Eye (tissue), 1 donor: ENCODE results near the gene SGCA.

Source experiments
- DNase-seq: peaks from one replicate; pipeline ENCODE4 v3.0.0-alpha.2; 2015

The SGCA gene

DNA sequence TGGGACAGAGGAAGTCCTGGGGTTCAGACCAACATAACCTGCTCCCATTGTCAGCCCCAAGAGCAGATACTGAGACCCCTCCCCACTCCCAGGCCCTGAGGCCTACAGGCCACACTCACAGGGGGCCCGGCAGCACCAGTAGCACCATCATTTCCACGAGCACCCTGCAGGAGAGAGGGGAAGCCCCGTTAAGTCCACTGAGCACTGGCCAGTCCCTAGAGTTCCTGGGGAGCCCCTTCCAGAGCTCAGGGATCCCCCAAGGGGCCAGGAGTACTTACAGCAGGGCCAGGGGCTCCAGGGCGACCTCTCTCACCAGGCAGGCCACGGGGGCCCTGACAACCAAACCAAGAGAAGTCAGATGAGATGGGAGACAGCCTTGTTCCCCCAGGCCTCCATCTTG lies 30.2 kb downstream of the SGCA start:
- DNase-seq: no peak

DNA sequence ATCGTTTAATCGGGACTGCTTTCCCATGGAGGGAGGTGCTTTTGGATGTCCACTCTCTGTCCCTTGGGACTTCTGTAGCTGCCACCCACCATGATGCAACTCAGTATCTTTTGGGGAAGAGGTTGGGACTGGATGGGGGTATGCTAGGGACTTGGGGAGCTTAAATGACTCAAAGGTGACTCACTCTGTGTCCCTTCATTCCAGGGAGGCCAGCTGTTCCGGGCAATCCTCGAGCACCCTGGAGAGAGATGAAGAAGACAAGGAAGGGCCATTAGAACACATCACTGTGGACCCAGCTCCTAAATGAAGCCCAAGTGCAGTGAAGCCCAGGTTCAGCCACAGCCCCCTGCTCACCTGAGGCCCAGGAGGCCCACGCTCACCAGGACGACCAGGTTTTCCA lies 31.0 kb downstream of the SGCA start:
- DNase-seq: no peak

DNA sequence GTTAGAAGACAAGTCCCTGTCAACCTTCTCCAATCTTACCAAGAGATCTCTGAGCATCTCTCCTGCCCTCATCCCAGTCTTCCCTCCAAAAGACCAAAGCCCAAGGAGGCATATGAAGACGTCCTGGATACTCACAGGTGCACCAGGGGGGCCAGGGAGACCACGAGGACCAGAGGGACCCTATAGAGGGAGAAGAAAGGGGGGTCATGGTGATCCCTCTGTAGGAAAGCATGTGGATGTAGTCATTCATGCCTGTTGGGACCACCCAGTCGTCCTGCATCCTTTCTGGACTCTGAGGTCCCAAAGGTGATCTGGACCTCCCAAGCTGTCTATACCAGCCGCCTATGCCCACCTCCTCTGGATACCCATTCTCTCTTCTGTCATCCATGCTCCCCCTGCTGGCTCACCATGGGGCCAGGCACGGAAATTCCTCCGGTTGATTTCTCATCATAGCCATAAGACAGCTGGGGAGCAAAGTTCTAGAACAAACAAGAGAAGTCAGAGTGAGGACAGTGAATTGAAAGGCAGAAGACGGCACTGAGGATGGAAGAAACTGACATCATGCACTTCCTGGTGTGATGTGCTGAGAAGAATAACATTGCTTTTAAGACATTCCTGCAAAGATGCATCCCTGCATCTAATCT lies 32.3 kb downstream of the SGCA start:
- DNase-seq: peak; percentile 78

DNA sequence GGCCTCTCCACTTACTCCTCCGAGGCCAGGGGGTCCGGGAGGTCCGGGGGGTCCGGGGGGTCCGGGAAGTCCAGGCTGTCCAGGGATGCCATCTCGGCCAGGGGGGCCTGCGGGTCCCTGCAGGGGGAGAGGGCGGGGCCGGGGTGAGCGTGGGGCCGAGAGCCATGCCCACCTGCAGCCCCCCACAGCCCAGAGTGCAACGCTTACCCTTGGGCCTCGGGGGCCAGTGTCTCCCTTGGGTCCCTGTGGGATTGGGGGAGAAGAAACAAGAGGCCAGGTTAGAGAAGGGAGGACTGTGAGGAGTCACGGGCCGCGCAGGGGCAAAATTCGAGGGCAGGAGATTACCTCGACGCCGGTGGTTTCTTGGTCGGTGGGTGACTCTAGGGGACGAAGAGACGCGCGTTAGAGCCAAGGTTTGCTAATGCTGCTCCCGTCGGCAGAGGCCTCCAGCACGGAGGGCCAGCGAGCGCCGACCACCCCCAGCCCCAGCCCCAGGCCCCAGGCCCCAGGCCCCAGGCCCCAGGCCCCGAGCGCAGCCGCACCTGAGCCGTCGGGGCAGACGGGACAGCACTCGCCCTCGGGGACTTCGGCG lies 33.5 kb downstream of the SGCA start:
- DNase-seq: no peak

- peak; percentile 93 for DNase-seq
These were observed 34.1 kb downstream of the SGCA start for GRCh38 chr17:50199803-50200456.

DNA sequence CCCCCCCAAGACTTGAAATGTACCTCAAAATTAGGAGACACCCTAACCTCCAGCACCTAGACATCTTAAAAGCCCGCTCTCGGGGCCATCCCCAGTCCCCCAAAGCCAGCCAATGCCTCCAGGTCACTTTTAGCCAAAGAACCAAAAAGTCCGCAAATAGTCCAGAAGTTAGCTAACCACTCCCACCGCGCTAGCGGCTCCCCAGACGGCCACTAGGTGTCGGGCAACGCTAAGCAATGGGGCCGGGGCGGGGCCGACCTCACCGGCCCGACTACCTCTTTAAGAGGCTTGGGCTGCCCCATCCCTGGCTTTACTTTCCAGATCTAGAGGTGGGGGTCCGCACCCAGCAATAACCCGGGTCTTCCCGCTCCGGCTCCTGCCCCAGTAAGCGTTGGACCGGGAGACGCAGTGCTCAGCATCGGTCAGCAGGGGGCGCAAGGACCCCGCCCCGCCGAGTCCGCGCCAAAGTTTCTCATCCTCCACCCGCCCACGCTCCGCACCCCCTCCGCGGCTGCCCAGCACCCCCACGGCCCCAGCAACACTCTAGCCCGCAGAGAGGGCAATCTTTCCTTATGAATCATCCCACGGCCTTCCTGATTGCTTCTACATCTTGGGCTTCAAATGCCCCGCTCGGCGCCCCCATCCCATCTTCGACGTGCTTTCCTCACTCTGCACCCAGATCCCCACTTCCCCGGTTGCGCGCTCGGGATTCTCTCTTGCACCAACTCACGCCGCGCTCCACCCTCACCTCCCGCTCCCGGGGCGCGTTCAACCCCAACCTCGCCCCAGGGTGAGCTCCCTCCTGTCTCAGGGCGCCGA lies 34.9 kb downstream of the SGCA start:
- DNase-seq: peak; percentile 95

GRCh38 chr17:50201276-50201854 lies 35.6 kb downstream of the SGCA start, which contains the start of gene COL1A1:
Gene COL1A1, minus strand, starts transcription at chr17:50201631. Its CDS starts 118 bp downstream, at chr17:50201513.
- peak; percentile 87 for DNase-seq

- no peak for DNase-seq
These were observed 37.3 kb downstream of the SGCA start for GRCh38 chr17:50203086-50203485.

- DNase-seq: peak; percentile 83
These were observed 38.0 kb downstream of the SGCA start for GRCh38 chr17:50203604-50204345.

DNA sequence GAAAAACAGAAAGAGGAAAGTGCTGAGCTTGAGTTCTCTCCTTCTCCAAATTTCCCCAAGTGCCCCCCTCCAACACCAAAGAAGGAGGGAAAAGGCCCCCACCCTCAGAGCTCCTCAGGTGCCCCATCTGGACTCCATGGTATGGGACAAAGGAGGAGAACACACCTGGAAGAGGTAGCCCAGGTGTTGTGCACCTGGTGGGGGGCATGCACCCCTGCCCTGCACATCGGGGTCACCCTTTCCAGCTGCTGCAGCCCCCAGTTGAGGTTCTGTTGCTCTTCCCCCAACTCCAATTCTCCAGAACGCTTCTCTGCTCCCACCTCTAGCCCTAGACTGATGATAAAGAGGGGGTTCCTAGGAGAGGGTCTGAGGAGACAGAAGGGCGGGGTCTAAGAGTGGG lies 38.6 kb downstream of the SGCA start:
- DNase-seq: no peak

DNA sequence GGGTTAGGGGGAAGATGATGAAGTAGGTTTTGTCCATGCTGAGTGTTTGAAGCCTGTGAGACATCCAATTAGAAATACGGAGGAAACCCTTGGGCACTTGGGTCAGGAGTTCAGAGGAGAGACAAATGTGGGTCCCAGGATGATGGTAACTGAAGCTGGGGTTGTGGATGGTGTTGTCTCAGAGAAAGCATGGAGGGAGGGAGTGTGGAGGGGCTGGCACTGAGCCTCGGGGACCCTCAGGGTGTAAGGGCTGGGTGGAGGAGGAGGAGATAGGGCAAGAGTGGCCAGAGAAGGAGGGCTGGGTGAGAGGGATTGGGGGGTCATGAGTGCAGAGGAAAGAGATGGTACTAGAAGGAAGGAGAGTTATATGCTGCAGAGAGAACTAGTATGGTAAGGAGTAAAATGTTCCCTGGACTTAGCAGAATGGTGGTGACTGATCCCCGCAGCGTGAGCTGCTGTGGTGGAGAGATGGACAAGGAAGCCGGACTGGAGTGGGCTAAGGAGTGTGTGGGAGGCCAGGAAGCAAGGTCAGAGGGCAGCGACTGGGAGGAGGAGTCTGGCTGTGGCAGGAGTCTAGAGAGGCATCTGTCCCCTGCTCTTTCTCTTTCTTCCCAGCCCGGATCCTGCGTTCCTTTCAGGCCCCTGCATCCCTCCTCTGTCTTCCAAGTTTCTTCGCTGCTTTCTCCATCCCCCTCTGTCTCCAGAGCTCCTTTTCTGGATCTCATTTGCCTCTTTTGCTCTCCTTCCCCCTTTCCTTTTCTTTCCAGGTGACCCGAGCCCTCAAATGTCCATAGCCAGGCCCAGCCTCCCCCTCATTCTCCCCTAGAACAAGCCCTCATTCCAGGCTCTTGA lies 39.5 kb downstream of the SGCA start:
- DNase-seq: peak; percentile 2

GRCh38 chr17:50205963-50206505 lies 40.2 kb downstream of the SGCA start:
- no peak for DNase-seq

DNA sequence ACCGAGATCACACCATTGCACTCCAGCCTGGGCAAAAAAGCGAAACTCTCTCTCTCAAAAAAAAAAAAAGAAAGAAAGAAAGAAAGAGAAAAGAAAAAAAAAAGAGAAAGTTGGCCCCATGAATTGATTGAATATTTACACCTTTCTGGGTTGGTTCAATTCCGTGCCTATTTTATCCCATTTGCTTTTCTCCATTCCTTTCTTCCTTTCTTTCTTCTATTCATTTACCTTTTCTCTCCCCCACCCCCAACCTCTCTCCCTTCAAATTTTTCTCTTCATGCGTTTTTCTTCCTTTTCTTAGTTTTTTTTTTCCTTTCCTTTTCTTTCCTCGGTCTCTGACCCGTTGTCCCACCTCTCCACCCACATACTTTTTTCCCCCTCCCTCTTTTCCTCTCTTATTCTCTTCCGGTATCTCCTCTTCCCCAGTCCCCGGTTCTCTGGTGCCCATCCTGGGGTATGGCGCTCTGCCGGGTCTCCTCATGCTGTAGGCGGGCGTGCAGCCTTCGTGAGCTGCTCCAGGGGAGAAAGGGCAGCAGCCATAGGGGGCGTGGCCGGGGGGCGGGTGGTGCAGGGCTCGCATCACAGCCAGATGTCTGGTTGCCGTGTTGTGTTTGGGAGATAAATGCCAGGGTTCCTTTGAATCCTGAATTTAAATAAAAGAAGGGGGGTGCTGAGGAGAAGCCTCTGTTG lies 40.9 kb downstream of the SGCA start:
- DNase-seq: peak; percentile 81

DNA sequence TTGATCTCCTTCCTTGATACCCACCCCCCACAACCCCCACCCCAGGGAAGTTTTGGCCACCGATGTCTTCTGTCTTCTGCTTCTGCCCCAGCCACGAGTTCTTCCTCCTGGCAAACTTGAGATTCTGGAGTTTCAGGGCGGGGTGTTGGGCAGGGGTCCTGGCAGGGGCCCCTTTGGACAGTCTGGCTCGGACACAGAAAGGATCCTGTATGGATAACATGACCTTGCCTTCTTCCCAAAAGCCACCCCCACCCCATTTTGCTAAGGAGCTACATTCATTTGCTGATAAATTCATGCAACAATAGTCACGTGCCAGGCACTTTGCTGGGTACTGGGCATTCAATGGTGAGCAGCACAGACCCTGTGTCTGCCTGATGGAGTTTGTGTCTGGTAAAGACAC lies 41.5 kb downstream of the SGCA start:
- peak; percentile 6 for DNase-seq

DNA sequence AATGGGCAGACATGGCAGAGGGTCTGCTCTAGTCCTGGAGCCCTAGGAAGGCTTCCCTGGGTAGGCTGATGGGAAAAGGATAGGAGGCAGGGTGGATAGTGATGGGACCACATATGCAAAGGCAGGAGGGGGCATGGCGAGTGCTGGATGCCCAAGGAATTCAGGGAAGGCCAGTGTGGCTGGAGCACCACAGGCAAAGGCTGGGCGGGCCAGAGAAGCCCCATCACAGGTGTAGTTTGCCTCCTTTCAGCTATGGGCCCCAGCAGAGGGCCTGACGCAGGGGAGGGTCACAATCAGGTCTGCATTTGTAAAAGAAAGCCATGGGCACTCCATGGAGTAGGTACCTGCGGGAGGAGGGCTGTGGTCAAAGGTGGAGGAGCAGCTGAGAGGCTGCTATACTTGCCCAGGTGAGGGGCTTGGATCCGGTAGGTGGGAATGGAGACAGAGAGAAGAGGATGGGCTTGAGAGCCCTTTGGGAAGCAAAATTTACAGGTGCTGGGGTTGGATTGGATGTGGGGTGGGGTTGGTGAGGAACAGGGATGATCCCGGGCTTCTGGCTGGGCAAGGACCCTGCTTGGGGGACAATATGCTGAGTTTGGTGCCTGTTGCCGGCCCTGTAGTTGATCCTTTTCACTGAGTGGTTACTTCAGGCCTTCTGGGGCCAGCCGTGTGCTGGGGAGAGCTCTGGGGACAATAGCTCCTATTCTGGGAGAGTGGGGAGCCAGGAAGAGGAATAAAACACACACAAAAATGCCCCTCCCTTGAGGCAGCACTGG lies 42.2 kb downstream of the SGCA start:
- no peak for DNase-seq

DNA sequence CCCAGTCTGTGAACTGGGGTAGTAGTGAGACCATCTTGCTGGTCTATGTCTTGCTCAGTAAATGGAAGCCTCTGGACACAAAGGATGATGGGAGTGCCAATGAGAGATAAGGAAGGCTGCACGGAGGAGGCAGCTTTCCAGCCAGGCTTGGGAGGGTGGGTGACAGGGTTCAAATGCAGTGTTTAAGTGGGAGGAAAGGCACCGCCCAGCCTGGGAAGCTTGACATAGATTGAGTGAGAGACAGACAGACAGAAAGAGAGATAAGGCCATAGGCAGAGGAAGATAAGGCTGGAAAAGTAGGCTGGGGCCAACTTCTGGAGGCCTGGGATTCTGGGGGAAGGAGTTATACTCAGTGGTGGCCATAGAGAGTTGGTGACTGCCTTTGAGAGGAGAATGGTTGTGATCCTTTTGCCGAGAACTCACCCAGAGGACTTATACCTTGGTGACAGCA lies 42.8 kb downstream of the SGCA start:
- DNase-seq: peak; percentile 1

DNA sequence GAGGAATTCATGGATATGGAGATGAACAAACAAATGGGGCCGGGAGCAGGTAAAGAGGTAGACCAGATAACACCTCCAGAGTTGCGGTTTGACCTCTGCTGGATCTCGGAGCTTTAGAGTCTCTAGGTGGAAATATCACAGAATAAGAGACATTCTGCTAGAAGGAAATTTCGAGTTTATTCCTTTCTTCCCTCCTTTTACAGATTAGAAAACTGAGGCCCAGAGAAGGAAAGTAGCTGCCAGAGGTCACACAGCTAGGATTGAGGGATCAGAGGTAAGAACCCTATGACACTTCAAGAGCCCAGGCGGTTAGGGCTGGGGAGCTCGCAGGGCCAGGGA lies 43.3 kb downstream of the SGCA start:
- DNase-seq: no peak

DNA sequence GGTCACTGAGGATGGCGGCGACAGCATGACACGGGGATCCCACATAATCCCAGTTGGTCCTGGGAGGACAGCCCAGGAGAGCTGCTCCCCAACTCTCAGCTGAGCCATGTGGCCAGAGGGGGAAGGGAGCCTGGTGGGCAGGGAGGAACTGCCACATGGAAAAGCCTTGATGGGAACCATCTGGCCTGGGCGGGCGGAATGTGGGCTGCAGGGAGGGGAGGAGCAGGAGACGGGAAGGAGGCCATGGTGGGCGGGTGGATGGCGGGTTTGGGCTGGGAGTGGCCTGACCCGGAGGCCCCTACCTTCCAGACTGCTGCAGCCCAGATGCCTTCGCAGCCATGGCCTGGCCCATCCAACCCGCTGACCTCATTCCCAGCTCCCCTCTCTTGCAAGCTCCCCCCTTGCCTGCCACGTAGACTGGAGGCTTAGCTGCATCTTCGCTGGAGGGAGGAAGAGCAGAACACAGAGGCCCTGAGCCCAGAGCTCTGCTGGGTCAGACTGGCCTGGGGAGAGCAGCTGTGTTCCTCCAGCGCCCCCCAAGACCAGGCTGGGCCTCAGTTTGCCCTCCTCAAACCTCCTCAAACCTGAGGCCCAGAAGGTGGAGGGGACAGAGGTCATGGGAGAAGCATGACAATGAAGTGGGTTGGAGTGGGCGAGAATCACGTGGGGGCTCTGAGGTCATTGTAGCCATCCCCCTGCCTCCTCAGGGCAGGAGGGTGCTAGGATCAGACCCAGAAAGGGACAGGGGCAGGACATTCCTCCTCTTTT lies 43.9 kb downstream of the SGCA start:
- DNase-seq: peak; percentile 94
